Endothelial cell of umbilical vein (primary cell): ENCODE measurements around the gene NAA10. TPM values are rescaled to one million over a fixed set of nuclear protein-coding genes. Genes with fewer than 3 reads are reported as not detected.

ENCODE experiments used
- BruUV-seq: library from RNA; stranded (reverse); fragments of 400-500 nt; replicated peaks from 2 replicates; lab custom pipeline; 2021; lab: Mats Ljungman, UMichigan
- CTCF ChIA-PET: fragments of 300-600, 350-600 bp; sonication (Branson Sonifier 250); formaldehyde crosslinking; loops from one replicate; lab custom pipeline; 2021; ENCODE audit warnings: antibody characterized with exemption, inconsistent platforms; lab: Charles Lee
- POLR2A ChIA-PET: fragments of 300-600, 350-600 bp; sonication (Branson Sonifier 250); formaldehyde crosslinking; loops from one replicate; lab custom pipeline; 2021; ENCODE audit warnings: antibody characterized with exemption, inconsistent platforms; lab: Charles Lee
- DNase-seq: peaks from one replicate; pipeline ENCODE4 v3.0.0-alpha.2; 2011; ENCODE audit warnings: low read depth, low spot score
- FAIRE-seq: peaks from 2 replicates; lab custom pipeline; 2011; peaks lifted over from hg19 to GRCh38; lab: Jason Lieb, UNC
- H2AFZ ChIP-seq: 2 replicates; pipeline ENCODE4 v1.6.0; 2012; ENCODE audit warnings: low read depth, low read length, control low read depth, inconsistent platforms
- H3K27ac ChIP-seq: 2 replicates; pipeline ENCODE4 v1.5.1; 2011; ENCODE audit warnings: low read depth, mild to moderate bottlenecking, control low read depth, low read length, moderate library complexity; ENCODE audit not compliant: insufficient read depth
- H3K27me3 ChIP-seq, 2 experiments: 2 replicates each; pipeline versions ENCODE4 v1.6.0 to v1.6.1; 2011; ENCODE audit warnings: low read length in 2 of 2, mixed read lengths in 1 of 2; ENCODE audit not compliant: control insufficient read depth in 2 of 2, insufficient read depth in 2 of 2
- H3K36me3 ChIP-seq, 2 experiments: 2 replicates in 1 of 2; 3 replicates in 1 of 2; pipeline ENCODE4 v1.5.1; 2011; ENCODE audit warnings: low read length in 2 of 2, mild to moderate bottlenecking in 1 of 2, moderate library complexity in 1 of 2; ENCODE audit not compliant: control insufficient read depth in 2 of 2, insufficient read depth in 2 of 2; ENCODE audit errors: extremely low read depth in 1 of 2
- H3K4me1 ChIP-seq: 3 replicates; pipeline ENCODE4 v1.5.1; 2011; ENCODE audit warnings: mild to moderate bottlenecking, low read length; ENCODE audit not compliant: control insufficient read depth, insufficient read depth; ENCODE audit errors: extremely low read depth
- H3K4me2 ChIP-seq: 2 replicates; pipeline ENCODE4 v1.6.1; 2011; ENCODE audit warnings: low read length, control low read depth, mixed read lengths; ENCODE audit not compliant: insufficient read depth
- H3K4me3 ChIP-seq, 3 experiments: fragments of 200-600 bp in 1 of 3; sonication (generic), shearing (Covaris generic) in 1 of 3; replicated peaks in 1 of 3; 2 replicates each; pipeline ENCODE4 v1.5.1; 2011 to 2016; ENCODE audit warnings: control low read depth in 3 of 3, low read length in 3 of 3, mild to moderate bottlenecking in 2 of 3, inconsistent platforms in 1 of 3, low read depth in 1 of 3, moderate library complexity in 1 of 3; ENCODE audit not compliant: insufficient read depth in 1 of 3
- H3K79me2 ChIP-seq: 2 replicates; pipeline ENCODE4 v1.6.0; 2012; ENCODE audit warnings: low read length, inconsistent platforms; ENCODE audit not compliant: control insufficient read depth, insufficient read depth
- H3K9ac ChIP-seq: replicated peaks from 2 replicates; pipeline ENCODE3; 2011; ENCODE audit warnings: low read length, control low read depth; ENCODE audit not compliant: insufficient read depth; ENCODE audit errors: extremely low read depth
- H3K9me1 ChIP-seq: replicated peaks from 3 replicates; pipeline ENCODE4 v1.6.0; 2011; ENCODE audit warnings: mild to moderate bottlenecking, low read length; ENCODE audit not compliant: control insufficient read depth, insufficient read depth; ENCODE audit errors: extremely low read depth
- H3K9me3 ChIP-seq: replicated peaks from 2 replicates; pipeline ENCODE4 v1.5.1; 2012; ENCODE audit warnings: low read length, inconsistent platforms; ENCODE audit not compliant: control insufficient read depth, insufficient read depth
- H4K20me1 ChIP-seq: replicated peaks from 2 replicates; pipeline ENCODE3; 2011; ENCODE audit warnings: mild to moderate bottlenecking, low read length; ENCODE audit not compliant: control insufficient read depth, insufficient read depth; ENCODE audit errors: extremely low read depth
- FOS ChIP-seq: IDR thresholded peaks from 2 replicates; pipeline ENCODE4 v1.6.1; 2011; ENCODE audit warnings: mild to moderate bottlenecking, low read length, moderate library complexity, borderline replicate concordance; ENCODE audit not compliant: insufficient read depth
- MAX ChIP-seq: IDR thresholded peaks from 2 replicates; pipeline ENCODE4 v1.6.1; 2011; ENCODE audit not compliant: insufficient read depth, insufficient read length
- MYC ChIP-seq: IDR thresholded peaks from one replicate; pipeline ENCODE4 v1.6.1; 2011; ENCODE audit warnings: mild to moderate bottlenecking, low read depth, low read length
- dilution Hi-C: fragments of 300-500 bp; cut with MboI; formaldehyde crosslinking; loops from one replicate; pipeline ENCODE4 v1.15.0; 2019; ENCODE audit warnings: low sequenced_read_pairs; ENCODE audit not compliant: extremely low pct_ligation_motif_present
- intact Hi-C: fragments of 100-400 bp; cut with micrococcal nuclease; formaldehyde crosslinking; loops from one replicate; pipeline ENCODE4 v1.10.0; 2022
- polyA plus RNA-seq, 4 experiments: library from polyadenylated mRNA; depleted of rRNA in 3 of 4; stranded (reverse) in 3 of 4; unstranded in 1 of 4; fragments of >200 nt; gene quantifications; 2 replicates each; pipeline versions ENCODE4 v1.2.1 to v1.2.3, GENCODE V29; 2011 to 2012; ENCODE audit warnings: missing spikeins in 1 of 4
- total RNA-seq: library from RNA; stranded (reverse); gene quantifications from 2 replicates; pipeline ENCODE4 v1.2.3, GENCODE V29; 2021
- TF ChIP-seq, protein P1 (sequence below), 2 donors: IDR thresholded peaks; 1 replicate in 1 of 2; 2 replicates in 1 of 2; pipeline ENCODE4 v1.5.1; 2011; ENCODE audit warnings: low read length in 2 of 2, mild to moderate bottlenecking in 2 of 2, moderate library complexity in 2 of 2, control low read depth in 1 of 2, inconsistent platforms in 1 of 2, low read depth in 1 of 2; ENCODE audit not compliant: insufficient read depth in 1 of 2; ENCODE audit errors: extremely low read depth in 1 of 2

NAA10 gene
- total and polyA plus RNA-seq, 2 donors (not counting 3 experiments of a cell fraction or from before 2014, with no cell fraction given) = 141 to 144 TPM

- DNase-seq (peak; percentile 67), FAIRE-seq (peak; percentile 91)
- BruUV-seq = no TSS peak
- H3K4me1 ChIP-seq = peaks cover 48% of the 10 kb centered on the region
- POLR2A ChIA-PET = interaction anchor here (1.0 to 1.6 kb wide), 2 partner anchors 24 to 47 kb away, joined by 3 to 5 read pairs; partner anchors contain the start of gene HCFC1
- peaks cover 2% of the 10 kb centered on the region for H3K79me2 ChIP-seq
- no peaks in the 10 kb centered on the region for H3K27me3 ChIP-seq
- no peak overlapping the region for H3K27ac ChIP-seq
- H3K4me3 ChIP-seq = no peak overlapping the region
- H2AFZ ChIP-seq = no peak overlapping the region
- intact Hi-C loops = loop anchor here (1.0 kb wide), 3 partner anchors 23 to 159 kb away; no protein-coding TSS in a partner anchor
- dilution Hi-C loops = no loop called here
- no peaks in the 10 kb centered on the region for H3K9me3 ChIP-seq
- no peaks in the 10 kb centered on the region for H4K20me1 ChIP-seq
- no peaks in the 10 kb centered on the region for H3K9me1 ChIP-seq
- TF ChIP-seq FOS (no peak), MYC (no peak), MAX (no peak)
- TF ChIP-seq, protein P1, sequence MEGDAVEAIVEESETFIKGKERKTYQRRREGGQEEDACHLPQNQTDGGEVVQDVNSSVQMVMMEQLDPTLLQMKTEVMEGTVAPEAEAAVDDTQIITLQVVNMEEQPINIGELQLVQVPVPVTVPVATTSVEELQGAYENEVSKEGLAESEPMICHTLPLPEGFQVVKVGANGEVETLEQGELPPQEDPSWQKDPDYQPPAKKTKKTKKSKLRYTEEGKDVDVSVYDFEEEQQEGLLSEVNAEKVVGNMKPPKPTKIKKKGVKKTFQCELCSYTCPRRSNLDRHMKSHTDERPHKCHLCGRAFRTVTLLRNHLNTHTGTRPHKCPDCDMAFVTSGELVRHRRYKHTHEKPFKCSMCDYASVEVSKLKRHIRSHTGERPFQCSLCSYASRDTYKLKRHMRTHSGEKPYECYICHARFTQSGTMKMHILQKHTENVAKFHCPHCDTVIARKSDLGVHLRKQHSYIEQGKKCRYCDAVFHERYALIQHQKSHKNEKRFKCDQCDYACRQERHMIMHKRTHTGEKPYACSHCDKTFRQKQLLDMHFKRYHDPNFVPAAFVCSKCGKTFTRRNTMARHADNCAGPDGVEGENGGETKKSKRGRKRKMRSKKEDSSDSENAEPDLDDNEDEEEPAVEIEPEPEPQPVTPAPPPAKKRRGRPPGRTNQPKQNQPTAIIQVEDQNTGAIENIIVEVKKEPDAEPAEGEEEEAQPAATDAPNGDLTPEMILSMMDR (IDR thresholded peaks at IDR 0.05; ENCODE audit: extremely low read depth in 1 of 2, insufficient read depth in 1 of 2, low read depth in 1 of 2, low read length in 2 of 2) = peak in 1 of 2 donors; percentile 32
- H3K4me2 ChIP-seq = no peak overlapping the region
- no peak overlapping the region for H3K9ac ChIP-seq
- H3K36me3 ChIP-seq = no peaks in the 10 kb centered on the region
- CTCF ChIA-PET = interaction anchor here (0.6 to 9.0 kb wide), 5 partner anchors 9 to 161 kb away, joined by 3 to 253 read pairs (median 20); partner anchors contain the start of genes NAA10, PLXNB3 and RENBP
Observed at GRCh38 chrX:153924149-153924861, 10.5 kb downstream of the NAA10 start.
